ENCODE measurements around the gene GTF2F2. TPM values are rescaled to one million over a fixed set of nuclear protein-coding genes. Genes with fewer than 3 reads are reported as not detected.

The GTF2F2 gene
- total RNA-seq, 4 donors from 2014 or later, result 24.5 to 35.0 (median 30.5) TPM

DNA sequence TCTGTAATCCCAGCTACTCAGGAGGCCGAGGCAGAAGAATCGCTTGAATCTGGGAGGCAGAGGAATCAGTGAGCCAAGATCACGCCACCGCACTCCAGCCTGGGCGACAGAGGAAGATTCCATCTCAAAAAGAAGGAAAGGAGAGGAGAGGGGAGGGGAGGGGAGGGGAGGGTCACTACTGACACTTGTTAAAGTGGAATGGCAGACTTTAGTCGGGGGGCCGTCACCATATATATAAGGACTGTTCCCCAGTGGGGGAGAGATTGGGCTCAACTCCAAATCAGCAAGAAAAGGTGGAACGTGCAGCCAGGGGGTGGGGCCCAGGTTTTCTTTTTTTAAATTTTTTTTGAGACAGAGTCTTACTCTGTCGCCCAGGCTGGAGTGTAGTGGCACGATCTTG lies 194.5 kb downstream of the GTF2F2 start:
- Histone ChIP-seq H3K36me3 (no peaks in the 10 kb centered on the region), H3K27ac (no peak overlapping the region), H3K4me3 (no peak overlapping the region), H3K27me3 (peaks cover 3% of the 10 kb centered on the region), H3K9me3 (no peaks in the 10 kb centered on the region), H3K4me1 (peaks cover 14% of the 10 kb centered on the region)
- WGBS, result 90% methylated on average over 10 of the region's 10 CpGs
- TF ChIP-seq, protein P1, sequence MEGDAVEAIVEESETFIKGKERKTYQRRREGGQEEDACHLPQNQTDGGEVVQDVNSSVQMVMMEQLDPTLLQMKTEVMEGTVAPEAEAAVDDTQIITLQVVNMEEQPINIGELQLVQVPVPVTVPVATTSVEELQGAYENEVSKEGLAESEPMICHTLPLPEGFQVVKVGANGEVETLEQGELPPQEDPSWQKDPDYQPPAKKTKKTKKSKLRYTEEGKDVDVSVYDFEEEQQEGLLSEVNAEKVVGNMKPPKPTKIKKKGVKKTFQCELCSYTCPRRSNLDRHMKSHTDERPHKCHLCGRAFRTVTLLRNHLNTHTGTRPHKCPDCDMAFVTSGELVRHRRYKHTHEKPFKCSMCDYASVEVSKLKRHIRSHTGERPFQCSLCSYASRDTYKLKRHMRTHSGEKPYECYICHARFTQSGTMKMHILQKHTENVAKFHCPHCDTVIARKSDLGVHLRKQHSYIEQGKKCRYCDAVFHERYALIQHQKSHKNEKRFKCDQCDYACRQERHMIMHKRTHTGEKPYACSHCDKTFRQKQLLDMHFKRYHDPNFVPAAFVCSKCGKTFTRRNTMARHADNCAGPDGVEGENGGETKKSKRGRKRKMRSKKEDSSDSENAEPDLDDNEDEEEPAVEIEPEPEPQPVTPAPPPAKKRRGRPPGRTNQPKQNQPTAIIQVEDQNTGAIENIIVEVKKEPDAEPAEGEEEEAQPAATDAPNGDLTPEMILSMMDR (IDR thresholded peaks at IDR 0.05), result no peak
- TF ChIP-seq EP300 (IDR thresholded peaks at IDR 0.05), result no peak
- no peak for TF ChIP-seq POLR2A (IDR thresholded peaks at IDR 0.05)
- no peak for TF ChIP-seq POLR2AphosphoS5 (IDR thresholded peaks at IDR 0.05)
- DNase-seq (ENCODE audit: low spot score in 2 of 2), result no peak

DNA sequence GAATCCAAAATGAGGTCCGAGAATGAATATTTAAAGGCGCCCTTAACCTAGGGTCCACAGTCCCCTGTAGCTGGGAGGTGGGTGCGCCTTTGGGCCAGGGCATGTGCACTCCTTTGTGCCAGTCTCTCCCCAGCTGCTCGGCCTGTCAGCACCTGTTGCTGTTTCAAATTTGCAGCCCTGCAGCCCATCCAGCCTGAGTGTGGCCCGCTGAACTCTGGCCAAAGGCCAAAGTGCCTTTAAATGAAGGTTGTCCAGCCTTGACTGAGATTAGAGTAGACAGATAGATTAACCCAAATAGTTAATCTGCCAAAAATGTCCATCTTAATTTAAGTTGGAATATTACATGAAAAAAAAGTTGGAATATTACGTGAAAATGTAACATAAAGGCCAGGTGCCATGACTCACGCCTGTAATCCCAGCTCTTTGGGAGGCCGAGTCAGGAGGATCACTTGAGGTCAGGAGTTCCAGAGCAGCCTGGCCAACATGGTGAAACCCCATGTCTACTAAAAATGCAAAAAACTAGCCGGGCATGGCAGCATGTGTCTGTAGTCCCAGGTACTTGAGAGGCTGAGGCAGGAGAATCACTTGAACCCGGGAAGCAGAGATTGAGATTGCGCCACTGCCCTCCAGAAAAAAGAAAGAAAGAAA lies 195.3 kb downstream of the GTF2F2 start:
- no peaks in the 10 kb centered on the region for H3K36me3 ChIP-seq
- DNase-seq (ENCODE audit: low spot score in 2 of 2), result no peak
- H3K4me3 ChIP-seq, result no peak overlapping the region
- TF ChIP-seq POLR2A (IDR thresholded peaks at IDR 0.05) (no peak), EP300 (IDR thresholded peaks at IDR 0.05) (no peak)
- H3K27ac ChIP-seq, result no peak overlapping the region
- peaks cover 3% of the 10 kb centered on the region for H3K27me3 ChIP-seq
- peaks cover 12% of the 10 kb centered on the region for H3K4me1 ChIP-seq
- WGBS, result 91% methylated on average over 11 of the region's 11 CpGs
- H3K9me3 ChIP-seq, result no peaks in the 10 kb centered on the region

DNA sequence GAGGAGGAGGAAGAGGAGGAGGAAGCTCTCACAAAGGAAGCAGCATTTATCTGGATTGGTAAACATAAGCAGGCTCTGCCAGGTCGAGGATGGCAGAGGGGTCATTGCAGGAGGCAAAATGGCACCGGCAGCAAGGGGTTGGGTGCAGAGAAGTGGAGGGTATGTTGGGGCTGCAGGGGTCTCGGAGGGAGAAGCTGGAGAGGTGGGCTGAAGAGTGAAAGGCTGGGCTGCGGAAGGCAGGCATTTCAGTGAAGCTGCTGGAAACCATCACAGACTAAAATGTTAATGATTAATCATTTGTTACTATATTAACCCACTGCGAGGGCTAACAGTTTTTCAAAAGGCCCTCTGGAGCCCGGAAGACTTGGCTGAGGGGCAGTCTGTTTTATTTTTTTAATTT lies 196.0 kb downstream of the GTF2F2 start:
- H3K4me1 ChIP-seq, result peaks cover 6% of the 10 kb centered on the region
- peaks cover 3% of the 10 kb centered on the region for H3K27me3 ChIP-seq
- no peak overlapping the region for H3K27ac ChIP-seq
- WGBS, result 73% methylated on average over 6 of the region's 6 CpGs
- H3K4me3 ChIP-seq, result no peak overlapping the region
- no peaks in the 10 kb centered on the region for H3K9me3 ChIP-seq
- DNase-seq (ENCODE audit: low spot score in 2 of 2), result no peak
- H3K36me3 ChIP-seq, result no peaks in the 10 kb centered on the region
- no peak for TF ChIP-seq POLR2AphosphoS5 (IDR thresholded peaks at IDR 0.05)

DNA sequence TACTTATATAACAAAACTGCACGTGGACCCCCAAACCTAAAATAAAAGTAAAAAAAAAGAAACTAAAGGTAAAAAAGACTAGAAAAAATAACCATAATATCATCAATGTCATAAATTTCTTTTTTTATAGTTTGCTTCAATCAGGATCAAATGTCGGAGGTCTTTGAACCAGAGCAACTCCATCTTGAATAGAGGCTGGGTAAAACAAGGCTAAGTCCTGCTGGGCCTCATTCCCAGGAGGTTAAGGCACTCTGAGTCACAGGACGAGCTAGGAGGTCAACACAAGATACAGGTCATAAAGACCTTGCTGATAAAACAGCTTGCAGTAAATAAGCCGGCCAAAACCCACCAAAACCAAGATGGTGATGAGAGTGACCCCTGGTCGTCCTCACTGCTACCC lies 196.7 kb downstream of the GTF2F2 start:
- H3K36me3 ChIP-seq, result no peaks in the 10 kb centered on the region
- H3K4me3 ChIP-seq, result no peak overlapping the region
- H3K27ac ChIP-seq, result no peak overlapping the region
- DNase-seq (ENCODE audit: low spot score in 2 of 2), result no peak
- H3K27me3 ChIP-seq, result no peaks in the 10 kb centered on the region
- no peaks in the 10 kb centered on the region for H3K9me3 ChIP-seq
- TF ChIP-seq POLR2A (IDR thresholded peaks at IDR 0.05) (no peak), EP300 (IDR thresholded peaks at IDR 0.05) (no peak), POLR2AphosphoS5 (IDR thresholded peaks at IDR 0.05) (no peak)
- TF ChIP-seq, protein P1 (IDR thresholded peaks at IDR 0.05), result no peak
- H3K4me1 ChIP-seq, result no peaks in the 10 kb centered on the region
- WGBS, result 94% methylated on average over 5 of the region's 5 CpGs

DNA sequence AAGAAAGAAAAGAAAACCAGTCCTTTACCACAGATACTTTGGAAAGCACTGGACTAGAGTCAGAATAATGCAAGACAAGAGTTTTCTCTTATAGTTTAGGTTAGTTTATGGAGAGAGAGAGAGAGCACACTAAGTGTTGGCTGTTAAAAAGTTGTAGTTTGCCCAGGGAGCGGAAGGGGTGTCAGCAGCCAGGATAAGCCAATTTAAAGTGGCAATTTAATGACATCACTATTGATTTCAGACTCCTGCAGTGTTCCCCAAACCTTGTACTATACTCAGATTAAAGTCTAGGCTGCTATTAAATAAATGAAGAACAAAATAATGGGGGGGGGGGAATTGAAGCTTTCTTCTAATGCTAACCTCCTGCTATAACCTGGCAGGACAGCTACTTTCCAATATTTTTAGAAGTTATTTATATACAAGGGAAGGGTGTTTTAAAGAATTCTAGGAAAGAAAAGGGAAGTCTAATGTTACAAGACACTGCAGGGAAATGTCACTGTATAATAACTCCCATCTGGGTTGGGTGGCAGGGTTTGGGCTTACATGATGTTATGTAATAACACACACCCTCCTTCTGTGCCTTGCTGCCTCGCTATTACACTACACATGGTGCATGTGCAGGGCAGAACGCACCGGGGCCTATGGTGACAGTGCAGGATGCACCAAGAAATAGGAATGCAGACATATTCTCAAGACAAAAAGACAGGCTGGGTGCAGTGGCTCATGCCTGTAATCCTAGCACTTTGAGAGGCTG lies 200.7 kb downstream of the GTF2F2 start:
- TF ChIP-seq POLR2AphosphoS5 (IDR thresholded peaks at IDR 0.05) (no peak), POLR2A (IDR thresholded peaks at IDR 0.05) (no peak), EP300 (IDR thresholded peaks at IDR 0.05) (no peak)
- TF ChIP-seq, protein P1 (IDR thresholded peaks at IDR 0.05), result no peak
- no peaks in the 10 kb centered on the region for H3K36me3 ChIP-seq
- 75% methylated on average over 4 of the region's 4 CpGs for WGBS
- peaks cover 4% of the 10 kb centered on the region for H3K4me1 ChIP-seq
- no peaks in the 10 kb centered on the region for H3K9me3 ChIP-seq
- no peaks in the 10 kb centered on the region for H3K27me3 ChIP-seq
- DNase-seq (ENCODE audit: low spot score in 2 of 2), result no peak
- no peak overlapping the region for H3K27ac ChIP-seq
- no peak overlapping the region for H3K4me3 ChIP-seq

DNA sequence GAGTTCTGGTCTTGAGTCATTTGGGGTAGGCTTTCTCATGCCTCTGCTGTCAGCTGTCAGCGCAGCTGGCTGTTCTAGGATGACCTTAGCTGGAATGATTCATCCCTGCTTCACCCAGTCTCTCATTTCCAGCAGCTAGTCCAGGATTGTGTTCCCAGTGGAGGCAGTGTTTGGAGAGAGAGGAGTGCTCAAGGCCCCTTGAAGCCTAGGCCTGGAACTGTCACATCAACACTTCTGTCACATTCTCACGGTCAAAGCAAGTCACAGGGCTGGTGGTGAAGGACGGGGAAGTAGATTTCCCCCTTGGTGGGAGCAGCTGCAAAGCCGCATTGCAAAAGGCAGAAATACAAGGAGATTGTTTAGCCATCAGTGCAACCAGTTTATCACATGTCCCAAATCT lies 205.5 kb downstream of the GTF2F2 start:
- no peak for DNase-seq (ENCODE audit: low spot score in 2 of 2)
- 65% methylated on average over 4 of the region's 4 CpGs for WGBS
- H3K4me3 ChIP-seq, result no peak overlapping the region
- H3K27ac ChIP-seq, result no peak overlapping the region
- no peaks in the 10 kb centered on the region for H3K36me3 ChIP-seq
- no peaks in the 10 kb centered on the region for H3K27me3 ChIP-seq
- TF ChIP-seq POLR2A (IDR thresholded peaks at IDR 0.05) (no peak), EP300 (IDR thresholded peaks at IDR 0.05) (no peak), POLR2AphosphoS5 (IDR thresholded peaks at IDR 0.05) (no peak)
- TF ChIP-seq, protein P1 (IDR thresholded peaks at IDR 0.05), result no peak
- peaks cover 10% of the 10 kb centered on the region for H3K4me1 ChIP-seq
- H3K9me3 ChIP-seq, result no peaks in the 10 kb centered on the region
